ENCODE measurements around the gene PEMT.

DNA sequence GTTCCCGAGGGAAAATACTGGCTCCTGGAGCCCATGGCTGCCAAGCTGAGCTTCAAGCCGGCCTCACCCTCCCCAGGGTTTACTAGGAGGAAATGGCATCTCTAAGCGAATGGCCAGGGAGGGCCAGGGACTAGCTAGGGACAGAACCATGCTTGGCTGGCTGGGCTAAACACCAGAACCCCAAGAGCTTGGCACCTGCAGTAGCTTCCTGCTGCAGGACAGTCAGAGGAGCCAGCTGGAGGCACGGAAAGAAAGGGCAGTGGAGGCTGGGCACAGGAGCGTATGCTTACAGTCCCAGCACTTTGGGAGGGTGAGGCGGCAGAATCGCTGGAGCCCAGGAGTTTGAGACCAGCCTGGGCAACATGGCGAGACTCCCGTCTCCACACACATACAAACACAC is 33.7 kb downstream of the PEMT start:
- TF ChIP-seq POLR2A (IDR thresholded peaks at IDR 0.05): no peak
- TF ChIP-seq, protein P1, sequence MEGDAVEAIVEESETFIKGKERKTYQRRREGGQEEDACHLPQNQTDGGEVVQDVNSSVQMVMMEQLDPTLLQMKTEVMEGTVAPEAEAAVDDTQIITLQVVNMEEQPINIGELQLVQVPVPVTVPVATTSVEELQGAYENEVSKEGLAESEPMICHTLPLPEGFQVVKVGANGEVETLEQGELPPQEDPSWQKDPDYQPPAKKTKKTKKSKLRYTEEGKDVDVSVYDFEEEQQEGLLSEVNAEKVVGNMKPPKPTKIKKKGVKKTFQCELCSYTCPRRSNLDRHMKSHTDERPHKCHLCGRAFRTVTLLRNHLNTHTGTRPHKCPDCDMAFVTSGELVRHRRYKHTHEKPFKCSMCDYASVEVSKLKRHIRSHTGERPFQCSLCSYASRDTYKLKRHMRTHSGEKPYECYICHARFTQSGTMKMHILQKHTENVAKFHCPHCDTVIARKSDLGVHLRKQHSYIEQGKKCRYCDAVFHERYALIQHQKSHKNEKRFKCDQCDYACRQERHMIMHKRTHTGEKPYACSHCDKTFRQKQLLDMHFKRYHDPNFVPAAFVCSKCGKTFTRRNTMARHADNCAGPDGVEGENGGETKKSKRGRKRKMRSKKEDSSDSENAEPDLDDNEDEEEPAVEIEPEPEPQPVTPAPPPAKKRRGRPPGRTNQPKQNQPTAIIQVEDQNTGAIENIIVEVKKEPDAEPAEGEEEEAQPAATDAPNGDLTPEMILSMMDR (IDR thresholded peaks at IDR 0.05): no peak
